Astrocyte of the hippocampus (primary cell): ENCODE measurements around the gene CELF4.

Experiments
- DNase-seq: peaks from one replicate; pipeline ENCODE4 v3.0.0; 2011; ENCODE audit warnings: low read depth, low spot score

CELF4 gene

GRCh38 chr18:37442477-37442876, 123.1 kb downstream of the CELF4 start:
- DNase-seq, result no peak

- no peak for DNase-seq
These were observed 123.8 kb downstream of the CELF4 start for GRCh38 chr18:37441821-37442220.

- no peak for DNase-seq
These were observed 125.4 kb downstream of the CELF4 start for GRCh38 chr18:37440206-37440605.

- no peak for DNase-seq
These were observed 127.0 kb downstream of the CELF4 start for GRCh38 chr18:37438417-37439180.

- peak; percentile 57 for DNase-seq
These were observed 129.6 kb downstream of the CELF4 start for GRCh38 chr18:37435996-37436395.

GRCh38 chr18:37435150-37435867, 130.3 kb downstream of the CELF4 start:
- DNase-seq, result no peak

- DNase-seq, result no peak
These were observed 131.3 kb downstream of the CELF4 start for GRCh38 chr18:37434161-37434860.

- DNase-seq, result no peak
These were observed 133.0 kb downstream of the CELF4 start for GRCh38 chr18:37432436-37433195.

GRCh38 chr18:37430357-37431076, 135.1 kb downstream of the CELF4 start:
- no peak for DNase-seq

- no peak for DNase-seq
These were observed 135.8 kb downstream of the CELF4 start for GRCh38 chr18:37429791-37430190.

GRCh38 chr18:37428288-37428974, 137.2 kb downstream of the CELF4 start:
- DNase-seq, result no peak

- no peak for DNase-seq
These were observed 139.0 kb downstream of the CELF4 start for GRCh38 chr18:37426586-37426985.

- DNase-seq, result no peak
These were observed 140.4 kb downstream of the CELF4 start for GRCh38 chr18:37425222-37425621.

- DNase-seq, result no peak
These were observed 141.1 kb downstream of the CELF4 start for GRCh38 chr18:37424507-37424906.

- no peak for DNase-seq
These were observed 143.0 kb downstream of the CELF4 start for GRCh38 chr18:37422596-37422995.

- DNase-seq, result no peak
These were observed 143.5 kb downstream of the CELF4 start for GRCh38 chr18:37422116-37422515.

- DNase-seq, result no peak
These were observed 144.1 kb downstream of the CELF4 start for GRCh38 chr18:37421341-37422077.

- DNase-seq, result peak; percentile 29
These were observed 145.2 kb downstream of the CELF4 start for GRCh38 chr18:37420315-37420880.

GRCh38 chr18:37419866-37420265, 145.7 kb downstream of the CELF4 start:
- DNase-seq, result no peak
